ENCODE results near the gene PGAM1.

PGAM1 gene

DNA sequence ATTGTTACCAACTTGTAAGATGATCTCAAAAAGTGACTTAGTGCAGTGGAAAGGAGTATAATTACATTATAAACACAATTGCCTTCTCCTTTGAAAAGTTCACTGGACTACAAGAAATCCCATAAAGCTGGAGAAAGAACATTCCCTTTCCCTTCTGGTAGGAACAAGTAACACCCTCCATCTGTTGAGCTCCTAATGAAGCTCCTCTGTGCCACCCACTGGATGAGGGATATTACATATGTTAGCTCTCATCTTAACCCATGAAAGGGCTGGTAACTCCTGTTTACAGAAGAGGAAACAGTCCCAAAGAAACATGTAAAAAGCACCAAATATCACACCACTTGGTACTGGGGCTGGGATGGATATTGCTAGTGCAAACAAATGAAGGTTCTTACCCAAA, 8.1 kb downstream of the PGAM1 start:
- Histone ChIP-seq H2AFZ (ENCODE audit: low read length) (no peak overlapping the region), H3K27ac (ENCODE audit: low read depth, low read length, poor library complexity, severe bottlenecking) (no peak overlapping the region), H3K4me2 (ENCODE audit: low read length) (no peak overlapping the region), H3F3A (ENCODE audit: insufficient read depth, low read length) (no peaks in the 10 kb centered on the region), H3K9me2 (ENCODE audit: low read depth, low read length) (no peaks in the 10 kb centered on the region), H3K79me2 (ENCODE audit: insufficient read depth, low read length) (peaks cover 4% of the 10 kb centered on the region; the same call in 1 of the 2 replicates), H3K9ac (ENCODE audit: low read length) (no peak overlapping the region), H3K27me3 (ENCODE audit: insufficient read depth, low read length) (no peaks in the 10 kb centered on the region), H3K4me3 (ENCODE audit: low read depth, low read length, poor library complexity, severe bottlenecking) (no peak overlapping the region), H4K20me1 (ENCODE audit: insufficient read depth, low read length) (no peaks in the 10 kb centered on the region), H3K36me3 (ENCODE audit: insufficient read depth, low read length) (peaks cover 61% of the 10 kb centered on the region), H3K9me3 (ENCODE audit: low read length) (no peaks in the 10 kb centered on the region), H3K4me1 (ENCODE audit: insufficient read depth, low read length, severe bottlenecking) (no peaks in the 10 kb centered on the region)
- TF ChIP-seq CTCF (IDR thresholded peaks at IDR 0.05; ENCODE audit: low read length) (no peak), EZH2 (IDR thresholded peaks at IDR 0.05; ENCODE audit: borderline replicate concordance, low read length) (no peak)

DNA sequence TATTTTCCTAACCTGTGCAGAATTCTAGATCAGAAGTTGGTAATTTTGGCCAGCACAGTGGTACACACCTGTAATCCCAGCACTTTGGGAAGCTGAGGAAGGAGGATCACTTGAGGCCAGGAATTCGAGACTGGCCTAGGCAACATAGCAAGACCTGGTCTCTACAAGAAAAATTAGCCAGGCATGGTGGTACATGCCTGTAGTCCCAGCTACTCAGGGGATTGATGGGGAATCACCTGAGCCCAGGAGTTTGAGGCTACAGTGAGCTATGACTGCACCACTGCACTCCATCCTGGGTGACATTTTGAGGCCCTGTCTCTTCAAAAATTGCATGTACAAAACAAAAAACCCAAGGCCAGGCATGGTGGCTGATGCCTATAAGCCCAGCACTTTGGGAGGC, 8.6 kb downstream of the PGAM1 start:
- Histone ChIP-seq H4K20me1 (ENCODE audit: insufficient read depth, low read length) (no peaks in the 10 kb centered on the region), H3K9me2 (ENCODE audit: low read depth, low read length) (no peaks in the 10 kb centered on the region), H3K36me3 (ENCODE audit: insufficient read depth, low read length) (peaks cover 57% of the 10 kb centered on the region), H3K9ac (ENCODE audit: low read length) (no peak overlapping the region), H3K27ac (ENCODE audit: low read depth, low read length, poor library complexity, severe bottlenecking) (no peak overlapping the region), H3K4me3 (ENCODE audit: low read depth, low read length, poor library complexity, severe bottlenecking) (no peak overlapping the region), H3K27me3 (ENCODE audit: insufficient read depth, low read length) (no peaks in the 10 kb centered on the region), H3K79me2 (ENCODE audit: insufficient read depth, low read length) (peaks cover under 1% of the 10 kb centered on the region; the same call in 1 of the 2 replicates), H3K4me2 (ENCODE audit: low read length) (no peak overlapping the region), H2AFZ (ENCODE audit: low read length) (no peak overlapping the region), H3F3A (ENCODE audit: insufficient read depth, low read length) (no peaks in the 10 kb centered on the region), H3K4me1 (ENCODE audit: insufficient read depth, low read length, severe bottlenecking) (no peaks in the 10 kb centered on the region), H3K9me3 (ENCODE audit: low read length) (no peaks in the 10 kb centered on the region)
- TF ChIP-seq EZH2 (IDR thresholded peaks at IDR 0.05; ENCODE audit: borderline replicate concordance, low read length) (no peak), CTCF (IDR thresholded peaks at IDR 0.05; ENCODE audit: low read length) (no peak)

DNA sequence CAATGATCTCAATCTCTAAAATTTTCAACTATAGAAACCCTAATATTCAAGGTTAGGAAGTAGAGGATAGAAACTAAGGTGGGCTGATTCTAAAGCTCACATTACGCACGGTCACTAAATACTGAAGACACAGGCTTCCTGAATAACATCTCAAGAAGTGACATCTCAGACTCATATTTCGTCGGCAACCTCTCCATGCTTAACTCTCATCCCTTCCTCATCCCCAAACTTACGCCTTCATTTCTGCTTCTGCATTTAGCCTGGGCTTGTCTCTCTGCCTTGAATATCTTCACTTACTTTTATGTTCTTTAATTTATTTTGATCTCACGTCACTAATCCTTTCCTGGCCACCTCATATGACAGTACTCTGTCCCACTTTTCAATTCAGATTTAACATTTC, 9.2 kb downstream of the PGAM1 start:
- H3K9me3 ChIP-seq (ENCODE audit: low read length): no peaks in the 10 kb centered on the region
- H3K9me2 ChIP-seq (ENCODE audit: low read depth, low read length): no peaks in the 10 kb centered on the region
- no peaks in the 10 kb centered on the region for H3K27me3 ChIP-seq (ENCODE audit: insufficient read depth, low read length)
- H3K36me3 ChIP-seq (ENCODE audit: insufficient read depth, low read length): peaks cover 51% of the 10 kb centered on the region
- no peaks in the 10 kb centered on the region for H3K79me2 ChIP-seq (ENCODE audit: insufficient read depth, low read length)
- no peaks in the 10 kb centered on the region for H3K4me1 ChIP-seq (ENCODE audit: insufficient read depth, low read length, severe bottlenecking)
- no peak overlapping the region for H3K9ac ChIP-seq (ENCODE audit: low read length)
- TF ChIP-seq EZH2 (IDR thresholded peaks at IDR 0.05; ENCODE audit: borderline replicate concordance, low read length) (no peak), CTCF (IDR thresholded peaks at IDR 0.05; ENCODE audit: low read length) (no peak)
- H3K4me3 ChIP-seq (ENCODE audit: low read depth, low read length, poor library complexity, severe bottlenecking): no peak overlapping the region
- no peaks in the 10 kb centered on the region for H4K20me1 ChIP-seq (ENCODE audit: insufficient read depth, low read length)
- H3K27ac ChIP-seq (ENCODE audit: low read depth, low read length, poor library complexity, severe bottlenecking): no peak overlapping the region
- no peaks in the 10 kb centered on the region for H3F3A ChIP-seq (ENCODE audit: insufficient read depth, low read length)
- no peak overlapping the region for H3K4me2 ChIP-seq (ENCODE audit: low read length)
- no peak overlapping the region for H2AFZ ChIP-seq (ENCODE audit: low read length)

All from OCI-LY1 (cell line).